ENCODE data around the gene RPS6KA4.

GRCh38 chr11:64355078-64355940, 3.7 kb upstream of the RPS6KA4 start:
- no peak for TF ChIP-seq POLR2A (IDR thresholded peaks at IDR 0.05)
- TF ChIP-seq POLR2AphosphoS5 (IDR thresholded peaks at IDR 0.05): peak; percentile 57 to 81 (median 80)
